Memory B cell (primary cell): ENCODE results near the gene CTDSPL.
"Not testable (repeated sequence)": the region's sequence is repeated elsewhere in the genome, so short reads cannot be mapped to it uniquely, and the experiment has no call there.

Experiments used
- ATAC-seq: fragments of 150-1000 bp; cut with Tn5 transposase; 2 replicates; pipeline ENCODE4 v1.10.0; 2021; ENCODE audit warnings: low read depth, mild to moderate bottlenecking, moderate library complexity
- DNase-seq, 2 donors: peaks; one replicate each; pipeline ENCODE4 v3.0.0; 2022; ENCODE audit warnings: low spot score in 2 of 2
- H3K27ac Mint-ChIP-seq: one replicate; pipeline ENCODE4 v1.8.0; 2022; ENCODE audit warnings: mild to moderate bottlenecking, moderate library complexity, mixed read lengths
- H3K27me3 Mint-ChIP-seq: one replicate; pipeline ENCODE4 v1.8.0; 2022; ENCODE audit warnings: mixed read lengths
- H3K36me3 Mint-ChIP-seq: one replicate; pipeline ENCODE4 v1.8.0; 2022; ENCODE audit warnings: mild to moderate bottlenecking, mixed read lengths
- H3K4me1 Mint-ChIP-seq: one replicate; pipeline ENCODE4 v1.8.0; 2022; ENCODE audit warnings: mixed read lengths
- H3K4me3 Mint-ChIP-seq: one replicate; pipeline ENCODE4 v1.8.0; 2022; ENCODE audit warnings: mild to moderate bottlenecking, moderate library complexity, mixed read lengths
- H3K9me3 Mint-ChIP-seq: one replicate; pipeline ENCODE4 v1.8.0; 2022; ENCODE audit warnings: mixed read lengths

The CTDSPL gene

GRCh38 chr3:37972056-37972455 lies 110.4 kb downstream of the CTDSPL start:
- DNase-seq, ATAC-seq, H3K9me3 Mint-ChIP-seq, H3K4me1 Mint-ChIP-seq, H3K4me3 Mint-ChIP-seq, H3K27me3 Mint-ChIP-seq, H3K27ac Mint-ChIP-seq, H3K36me3 Mint-ChIP-seq: not testable (repeated sequence)

GRCh38 chr3:37973246-37974054 lies 111.8 kb downstream of the CTDSPL start:
- Mint-ChIP-seq H3K4me3 (no peak overlapping the region), H3K27me3 (peaks cover 5% of the 10 kb centered on the region), H3K27ac (no peak overlapping the region), H3K9me3 (no peaks in the 10 kb centered on the region), H3K36me3 (no peaks in the 10 kb centered on the region), H3K4me1 (peaks cover 4% of the 10 kb centered on the region)
- ATAC-seq (no peak), DNase-seq (no peak)

DNA sequence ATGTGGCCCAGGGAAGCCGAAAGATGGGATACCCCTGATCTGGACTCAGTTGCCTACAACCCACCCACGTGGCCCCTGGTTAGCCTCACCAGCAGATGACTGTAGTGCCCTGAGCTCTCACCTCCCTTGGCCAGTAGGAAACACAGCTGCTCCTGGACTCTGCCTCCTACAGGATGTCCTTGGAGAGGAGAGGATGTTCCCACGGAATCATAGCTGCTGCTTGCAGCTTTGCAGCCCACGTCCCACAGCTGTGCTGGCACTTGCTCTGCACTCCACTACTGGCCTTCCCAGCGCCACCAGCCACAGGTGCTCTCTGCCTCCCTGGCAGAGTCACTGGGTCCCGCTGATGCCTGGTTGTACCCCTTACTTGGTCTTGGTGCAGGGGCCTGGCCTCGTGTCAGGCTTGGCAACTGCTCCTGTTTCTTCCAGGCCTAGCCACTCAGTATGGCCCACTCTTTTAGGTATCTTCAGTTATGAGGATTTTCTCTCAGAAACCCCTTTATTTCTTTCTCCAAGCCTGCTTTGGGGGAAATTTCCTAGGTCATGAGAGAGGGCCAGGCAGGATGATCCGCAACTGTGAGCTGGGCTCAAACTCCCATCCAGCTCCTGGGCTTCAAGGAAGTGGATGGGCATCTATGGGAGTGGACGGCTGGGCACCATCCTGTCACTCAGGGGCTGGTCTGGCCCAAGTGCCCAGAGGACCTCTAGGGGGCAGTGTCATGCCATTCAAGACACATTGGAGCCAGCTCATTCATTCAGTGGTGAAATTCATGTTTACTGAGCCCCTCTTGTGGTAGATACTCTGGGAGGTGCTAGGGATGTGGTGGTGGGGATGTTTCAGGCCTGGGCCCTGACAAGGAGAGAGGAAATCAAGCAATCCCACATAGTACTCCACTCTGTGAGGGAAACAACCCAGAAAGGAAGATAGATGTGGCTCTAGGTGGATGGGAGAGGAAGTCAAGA lies 112.7 kb downstream of the CTDSPL start:
- Mint-ChIP-seq H3K4me1 (peaks cover 4% of the 10 kb centered on the region), H3K27ac (no peak overlapping the region), H3K36me3 (no peaks in the 10 kb centered on the region), H3K9me3 (no peaks in the 10 kb centered on the region), H3K27me3 (peaks cover 7% of the 10 kb centered on the region), H3K4me3 (no peak overlapping the region)
- ATAC-seq: peak; percentile 92
- DNase-seq: peak; percentile 55 to 59

- no peak for ATAC-seq
- H3K36me3 Mint-ChIP-seq: no peaks in the 10 kb centered on the region
- H3K4me3 Mint-ChIP-seq: no peak overlapping the region
- no peak overlapping the region for H3K27ac Mint-ChIP-seq
- H3K4me1 Mint-ChIP-seq: peaks cover under 1% of the 10 kb centered on the region
- H3K27me3 Mint-ChIP-seq: peaks cover 2% of the 10 kb centered on the region
- no peaks in the 10 kb centered on the region for H3K9me3 Mint-ChIP-seq
- no peak for DNase-seq
Measured at GRCh38 chr3:37979541-37980461, 118.1 kb downstream of the CTDSPL start.

DNA sequence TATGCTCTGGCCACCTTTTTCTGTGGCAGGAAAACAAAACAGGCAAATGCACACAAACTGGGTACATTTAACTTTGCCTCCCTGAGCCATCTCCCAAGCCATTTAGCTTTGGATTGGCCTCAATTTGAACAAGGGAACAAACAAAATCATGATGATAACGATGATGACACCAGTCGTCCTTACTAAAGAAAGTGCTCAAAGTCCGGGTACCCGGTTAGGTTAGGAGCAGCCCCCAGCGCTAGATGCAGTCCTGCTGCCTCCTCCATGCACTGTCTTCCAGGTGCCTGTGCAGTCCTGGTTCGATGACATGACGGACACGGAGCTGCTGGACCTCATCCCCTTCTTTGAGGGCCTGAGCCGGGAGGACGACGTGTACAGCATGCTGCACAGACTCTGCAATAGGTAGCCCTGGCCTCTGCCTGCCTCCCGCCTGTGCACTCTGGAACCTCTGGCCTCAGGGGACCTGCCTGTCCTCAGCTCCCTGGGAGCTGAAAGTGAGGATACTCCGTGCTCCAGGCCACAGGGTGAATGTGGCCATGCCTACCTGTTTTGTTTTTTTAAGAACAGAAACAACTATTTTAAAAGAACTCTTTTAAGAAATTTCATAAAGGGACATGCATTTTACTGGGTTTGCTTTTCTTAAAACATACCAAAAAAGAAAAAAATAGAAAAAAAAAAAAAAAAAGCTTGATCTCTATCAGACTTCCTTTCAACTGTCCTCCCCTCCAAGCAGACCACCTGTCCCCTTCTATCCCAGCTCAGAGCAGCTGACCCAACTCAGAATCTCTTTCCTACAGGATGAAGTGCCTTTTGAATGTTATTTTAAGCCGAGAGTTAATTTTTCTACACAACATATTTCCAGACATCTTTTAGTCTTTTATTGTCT lies 119.0 kb downstream of the CTDSPL start:
- Mint-ChIP-seq H3K27ac (no peak overlapping the region), H3K36me3 (no peaks in the 10 kb centered on the region)
- no peak for ATAC-seq

GRCh38 chr3:37981348-37981664 lies 119.6 kb downstream of the CTDSPL start:
- ATAC-seq (no peak), DNase-seq (no peak)
- Mint-ChIP-seq H3K4me3 (no peak overlapping the region), H3K36me3 (no peaks in the 10 kb centered on the region), H3K27me3 (peaks cover 7% of the 10 kb centered on the region), H3K9me3 (no peaks in the 10 kb centered on the region), H3K4me1 (no peaks in the 10 kb centered on the region), H3K27ac (no peak overlapping the region)

More for the DNA sequence above, 119.0 kb downstream of the CTDSPL start:
- Mint-ChIP-seq H3K27me3 (peaks cover 2% of the 10 kb centered on the region), H3K4me3 (no peak overlapping the region), H3K4me1 (no peaks in the 10 kb centered on the region), H3K9me3 (no peaks in the 10 kb centered on the region)
- no peak for DNase-seq

GRCh38 chr3:37982331-37982730 lies 120.7 kb downstream of the CTDSPL start:
- DNase-seq (no peak), ATAC-seq (no peak)
- no peaks in the 10 kb centered on the region for H3K36me3 Mint-ChIP-seq
- H3K9me3 Mint-ChIP-seq: no peaks in the 10 kb centered on the region
- H3K27ac Mint-ChIP-seq: no peak overlapping the region
- H3K4me1 Mint-ChIP-seq: no peaks in the 10 kb centered on the region
- H3K27me3 Mint-ChIP-seq: peaks cover 7% of the 10 kb centered on the region
- H3K4me3 Mint-ChIP-seq: no peak overlapping the region

GRCh38 chr3:37984051-37984450 lies 122.4 kb downstream of the CTDSPL start:
- Mint-ChIP-seq H3K27ac (no peak overlapping the region), H3K4me3 (no peak overlapping the region), H3K4me1 (no peaks in the 10 kb centered on the region), H3K27me3 (peaks cover 6% of the 10 kb centered on the region), H3K9me3 (no peaks in the 10 kb centered on the region), H3K36me3 (no peaks in the 10 kb centered on the region)
- no peak for DNase-seq
- no peak for ATAC-seq

DNA sequence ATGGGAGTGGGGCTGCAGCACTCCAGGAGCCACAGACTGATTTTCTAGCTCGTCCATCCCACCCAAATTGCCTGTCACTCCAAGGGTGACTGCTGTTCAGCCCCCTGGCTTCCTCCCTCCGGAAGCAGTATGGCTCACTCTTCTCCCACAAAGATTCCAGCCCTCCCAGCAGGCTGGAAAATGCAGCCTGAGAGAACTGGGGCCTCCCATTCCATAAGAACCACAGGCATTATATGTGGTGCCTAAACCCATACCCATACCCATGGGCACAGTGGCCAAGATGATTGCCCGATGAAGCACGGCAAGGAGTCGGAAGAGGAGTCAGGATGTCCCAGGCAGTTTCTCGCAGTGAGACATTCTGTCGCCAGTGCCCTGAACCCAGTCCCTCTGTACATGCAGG lies 122.9 kb downstream of the CTDSPL start:
- H3K4me3 Mint-ChIP-seq: no peak overlapping the region
- peaks cover 5% of the 10 kb centered on the region for H3K27me3 Mint-ChIP-seq
- no peak overlapping the region for H3K27ac Mint-ChIP-seq
- ATAC-seq (no peak), DNase-seq (no peak)
- H3K4me1 Mint-ChIP-seq: no peaks in the 10 kb centered on the region
- no peaks in the 10 kb centered on the region for H3K9me3 Mint-ChIP-seq
- no peaks in the 10 kb centered on the region for H3K36me3 Mint-ChIP-seq

DNA sequence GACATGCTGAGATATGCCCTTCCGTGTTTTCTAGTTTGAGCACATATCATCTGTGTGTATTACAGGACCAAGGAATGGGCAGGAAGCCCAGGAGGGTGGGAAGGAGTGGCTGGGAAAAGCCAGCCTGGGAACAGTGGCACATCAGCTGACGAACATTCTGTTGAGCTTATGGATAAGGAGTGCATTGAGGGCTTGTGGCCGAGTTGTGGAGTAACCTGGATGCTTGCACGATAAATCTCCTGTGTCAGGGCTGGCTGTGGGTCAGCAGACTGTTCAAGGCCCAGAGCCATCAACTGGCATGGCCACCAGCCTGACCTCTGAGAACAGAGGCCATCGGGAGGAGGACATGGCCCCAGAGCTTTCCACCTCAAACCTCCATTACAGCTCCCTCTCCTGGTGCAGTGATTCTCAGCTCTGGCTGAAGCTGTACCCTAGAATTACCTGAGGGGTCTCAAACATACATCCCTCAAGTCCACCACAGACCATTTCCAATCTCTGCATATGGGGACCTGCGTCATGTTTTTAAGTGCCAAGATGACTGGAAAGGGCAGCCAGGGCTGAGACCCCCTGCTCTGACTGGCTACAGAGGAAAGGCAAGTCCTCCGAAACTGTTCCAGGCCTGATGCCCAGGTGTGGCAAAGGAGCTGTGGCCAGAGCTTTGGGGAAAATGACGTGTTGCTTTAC lies 124.1 kb downstream of the CTDSPL start:
- DNase-seq (no peak), ATAC-seq (no peak)
- Mint-ChIP-seq H3K4me1 (no peaks in the 10 kb centered on the region), H3K36me3 (no peaks in the 10 kb centered on the region), H3K4me3 (no peak overlapping the region), H3K9me3 (no peaks in the 10 kb centered on the region), H3K27ac (no peak overlapping the region), H3K27me3 (peaks cover 5% of the 10 kb centered on the region)

- H3K36me3 Mint-ChIP-seq: no peaks in the 10 kb centered on the region
Measured at GRCh38 chr3:37986479-37987314, 125.0 kb downstream of the CTDSPL start.

DNA sequence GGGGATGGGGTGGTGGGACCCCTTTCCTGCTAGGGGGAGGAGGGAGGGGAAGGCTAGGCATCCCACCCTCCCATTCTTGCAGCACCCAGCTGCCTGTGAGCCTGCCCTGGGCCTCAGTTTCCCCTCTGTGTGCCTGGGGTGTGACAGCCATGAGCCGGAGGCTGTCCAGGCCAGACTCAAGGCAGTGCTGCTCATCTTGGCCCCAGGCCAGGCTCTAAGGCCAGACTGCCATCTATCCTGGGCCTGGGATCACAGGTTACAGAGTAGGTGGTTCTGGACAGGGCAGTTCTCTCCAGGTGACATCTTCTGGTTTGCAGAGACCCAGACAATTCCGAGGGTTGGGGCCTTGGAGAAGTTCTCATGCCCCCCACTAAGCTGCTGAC lies 125.6 kb downstream of the CTDSPL start:
- Mint-ChIP-seq H3K27me3 (peaks cover 7% of the 10 kb centered on the region), H3K27ac (no peak overlapping the region), H3K36me3 (no peaks in the 10 kb centered on the region), H3K4me3 (no peak overlapping the region), H3K4me1 (no peaks in the 10 kb centered on the region), H3K9me3 (no peaks in the 10 kb centered on the region)
- ATAC-seq (no peak), DNase-seq (no peak)

More at GRCh38 chr3:37986479-37987314, 125.0 kb downstream of the CTDSPL start:
- Mint-ChIP-seq H3K4me1 (no peaks in the 10 kb centered on the region), H3K27me3 (peaks cover 7% of the 10 kb centered on the region), H3K4me3 (no peak overlapping the region), H3K27ac (no peak overlapping the region), H3K9me3 (no peaks in the 10 kb centered on the region)
- DNase-seq (no peak), ATAC-seq (no peak)
